A673 (cell line): ENCODE measurements around the gene CLDN34.

ENCODE experiments used
- EZH2 ChIP-seq: fragments of 200-600 bp; sonication (generic); IDR thresholded peaks from 2 replicates; pipeline ENCODE4 v1.6.1; 2017; ENCODE audit warnings: borderline replicate concordance, low read depth, mild to moderate bottlenecking, mixed read lengths, antibody characterized with exemption, low read length; ENCODE audit not compliant: poor library complexity, severe bottlenecking
- TF ChIP-seq, protein P1 (sequence below): fragments of 300-800, 200-600 bp; sonication (generic); conservative IDR thresholded peaks from 2 replicates; pipeline ENCODE4 v1.5.1; 2017; ENCODE audit warnings: low read depth, mild to moderate bottlenecking, antibody characterized with exemption, low read length, moderate library complexity, mixed read lengths

DNA sequence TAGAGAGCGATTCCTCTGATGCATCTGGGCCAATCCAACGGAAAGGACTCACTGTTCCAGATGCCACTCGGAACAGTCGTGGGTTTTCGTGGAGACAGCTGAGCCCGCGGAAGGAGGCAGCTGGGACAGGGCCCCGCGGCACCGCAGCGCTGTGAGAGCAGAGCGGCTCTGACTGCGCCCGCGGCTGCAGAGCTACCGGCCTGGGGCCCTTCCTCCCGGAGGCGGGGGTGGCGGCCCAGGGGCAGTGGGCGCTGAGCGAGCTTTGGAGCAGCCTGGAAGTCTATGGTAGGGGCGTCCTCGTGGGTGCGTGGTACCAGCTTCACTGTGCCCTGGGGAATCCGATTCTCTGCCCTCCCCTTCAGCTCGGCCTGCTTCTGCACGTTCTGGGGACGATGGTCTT, 24.9 kb downstream of the CLDN34 start:
- TF ChIP-seq, protein P1, sequence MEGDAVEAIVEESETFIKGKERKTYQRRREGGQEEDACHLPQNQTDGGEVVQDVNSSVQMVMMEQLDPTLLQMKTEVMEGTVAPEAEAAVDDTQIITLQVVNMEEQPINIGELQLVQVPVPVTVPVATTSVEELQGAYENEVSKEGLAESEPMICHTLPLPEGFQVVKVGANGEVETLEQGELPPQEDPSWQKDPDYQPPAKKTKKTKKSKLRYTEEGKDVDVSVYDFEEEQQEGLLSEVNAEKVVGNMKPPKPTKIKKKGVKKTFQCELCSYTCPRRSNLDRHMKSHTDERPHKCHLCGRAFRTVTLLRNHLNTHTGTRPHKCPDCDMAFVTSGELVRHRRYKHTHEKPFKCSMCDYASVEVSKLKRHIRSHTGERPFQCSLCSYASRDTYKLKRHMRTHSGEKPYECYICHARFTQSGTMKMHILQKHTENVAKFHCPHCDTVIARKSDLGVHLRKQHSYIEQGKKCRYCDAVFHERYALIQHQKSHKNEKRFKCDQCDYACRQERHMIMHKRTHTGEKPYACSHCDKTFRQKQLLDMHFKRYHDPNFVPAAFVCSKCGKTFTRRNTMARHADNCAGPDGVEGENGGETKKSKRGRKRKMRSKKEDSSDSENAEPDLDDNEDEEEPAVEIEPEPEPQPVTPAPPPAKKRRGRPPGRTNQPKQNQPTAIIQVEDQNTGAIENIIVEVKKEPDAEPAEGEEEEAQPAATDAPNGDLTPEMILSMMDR: no peak
- no peak for TF ChIP-seq EZH2
